K562 (cell line): ENCODE data around the gene FAM124B. TPM values are rescaled to one million over a fixed set of nuclear protein-coding genes. Genes with fewer than 3 reads are reported as not detected.

Experiments used
- ATAC-seq: fragments of 200-7000 bp; cut with Tn5 transposase; 3 replicates; pipeline ENCODE4 v1.9.1; 2020; ENCODE audit warnings: moderate library complexity
- BruUV-seq: library from RNA; stranded (reverse); fragments of 400-500 nt; replicated peaks from 2 replicates; lab custom pipeline; 2021; lab: Mats Ljungman, UMichigan
- CTCF ChIA-PET: fragments of 300-600 bp; formaldehyde crosslinking; extraction: SDS; loops from one replicate; lab custom pipeline; 2021; ENCODE audit warnings: low intra/inter-chr PET ratio; lab: Yijun Ruan, JAX
- POLR2A ChIA-PET: fragments of 300-600, 350-650 bp; sonication (Branson Sonifier 250); formaldehyde crosslinking; extraction: SDS; loops from one replicate; lab custom pipeline; 2021; ENCODE audit warnings: antibody characterized with exemption, inconsistent platforms; lab: Yijun Ruan, JAX
- DNase-seq, 4 experiments: peaks; one replicate each; pipeline versions ENCODE4 v3.0.0 to v3.0.0-alpha.2; 2011 to 2018; ENCODE audit warnings: low spot score in 3 of 4, mixed read lengths in 3 of 4; ENCODE audit errors: extremely low read depth in 1 of 4
- FAIRE-seq: peaks from 2 replicates; lab custom pipeline; 2011; peaks lifted over from hg19 to GRCh38; lab: Jason Lieb, UNC
- H2AFZ ChIP-seq: 2 replicates; pipeline ENCODE4 v1.6.0; 2011; ENCODE audit warnings: low read depth, low read length, control low read depth, inconsistent platforms
- H3K27ac ChIP-seq: fragments of 200-600 bp; 3 replicates; pipeline ENCODE4 v1.8.0; 2011; ENCODE audit warnings: low read depth, mild to moderate bottlenecking, control low read depth, inconsistent platforms, low read length, moderate library complexity, mixed read lengths; ENCODE audit errors: extremely low read depth
- H3K27me3 ChIP-seq, 2 experiments: fragments of 300-600 bp in 1 of 2; 2 replicates in 1 of 2; 3 replicates in 1 of 2; pipeline versions ENCODE4 v1.6.0 to v1.8.0; 2011; ENCODE audit warnings: inconsistent platforms in 2 of 2, low read length in 2 of 2, mild to moderate bottlenecking in 1 of 2, mixed read lengths in 1 of 2, moderate library complexity in 1 of 2; ENCODE audit not compliant: control insufficient read depth in 2 of 2, insufficient read depth in 2 of 2
- H3K36me3 ChIP-seq: fragments of 300-600 bp; 3 replicates; pipeline ENCODE4 v1.8.0; 2011; ENCODE audit warnings: mild to moderate bottlenecking, low read length, inconsistent platforms; ENCODE audit not compliant: control insufficient read depth, insufficient read depth
- H3K4me1 ChIP-seq, 2 experiments: fragments of 200-600 bp in 1 of 2; replicated peaks in 1 of 2; 2 replicates in 1 of 2; 3 replicates in 1 of 2; pipeline versions ENCODE4 v1.5.1 to v1.8.0; 2011; ENCODE audit warnings: inconsistent platforms in 2 of 2, low read length in 2 of 2, mild to moderate bottlenecking in 1 of 2, mixed read lengths in 1 of 2, moderate library complexity in 1 of 2; ENCODE audit not compliant: control insufficient read depth in 2 of 2, insufficient read depth in 2 of 2
- H3K4me2 ChIP-seq: 2 replicates; pipeline ENCODE4 v1.6.1; 2011; ENCODE audit warnings: low read length, control low read depth, inconsistent platforms, mixed read lengths; ENCODE audit not compliant: insufficient read depth
- H3K4me3 ChIP-seq: fragments of 200-600 bp; sonication (generic), shearing (Covaris generic); 2 replicates; pipeline ENCODE4 v1.5.1; 2016; ENCODE audit warnings: control low read depth, inconsistent platforms
- H3K79me2 ChIP-seq: fragments of 200-600 bp; 3 replicates; pipeline ENCODE4 v1.8.0; 2011; ENCODE audit warnings: low read length, inconsistent platforms; ENCODE audit not compliant: control insufficient read depth, insufficient read depth
- H3K9ac ChIP-seq, 2 experiments: 2 replicates each; pipeline versions ENCODE4 v1.6.0 to v1.6.1; 2011; ENCODE audit warnings: low read depth in 2 of 2, low read length in 2 of 2, control low read depth in 1 of 2, inconsistent platforms in 1 of 2, mild to moderate bottlenecking in 1 of 2, mixed read lengths in 1 of 2; ENCODE audit not compliant: insufficient read depth in 1 of 2
- H3K9me1 ChIP-seq: one replicate; pipeline ENCODE4 v1.6.0; 2011; ENCODE audit warnings: inconsistent platforms, mild to moderate bottlenecking, low read length, moderate library complexity; ENCODE audit not compliant: control insufficient read depth, insufficient read depth
- H3K9me3 ChIP-seq: replicated peaks from 2 replicates; pipeline ENCODE4 v1.5.1; 2011; ENCODE audit warnings: low read depth, low read length, inconsistent platforms; ENCODE audit not compliant: control insufficient read depth, insufficient read depth
- H4K20me1 ChIP-seq: replicated peaks from 2 replicates; pipeline ENCODE4 v1.6.1; 2011; ENCODE audit warnings: low read length, inconsistent platforms, mixed read lengths; ENCODE audit not compliant: control insufficient read depth, insufficient read depth
- ADNP ChIP-seq: fragments of 200-800 bp; sonication (Bioruptor generic); IDR thresholded peaks from 2 replicates; pipeline ENCODE4 v1.6.1; 2016; ENCODE audit warnings: missing genetic modification characterization, missing compliant biosample characterization
- FOXJ3 ChIP-seq: sonication (generic); formaldehyde crosslinking; IDR thresholded peaks from 2 replicates; pipeline ENCODE4 v1.4.0; 2020; ENCODE audit warnings: mild to moderate bottlenecking, missing genetic modification reagents
- MNT ChIP-seq, 2 experiments: fragments of 450-650 bp; conservative IDR thresholded peaks; 2 replicates each; pipeline ENCODE4 v1.6.1; 2017; ENCODE audit warnings: mild to moderate bottlenecking in 2 of 2, moderate library complexity in 2 of 2
- NONO ChIP-seq, 2 experiments: fragments of 200-400 bp in 1 of 2; fragments of 450-650 bp in 1 of 2; formaldehyde crosslinking in 1 of 2; IDR thresholded peaks; 2 replicates each; pipeline ENCODE4 v1.6.1; 2017; ENCODE audit warnings: low read depth in 2 of 2, mild to moderate bottlenecking in 2 of 2, moderate library complexity in 2 of 2, low read length in 1 of 2
- RBM25 ChIP-seq: fragments of 200-400 bp; formaldehyde crosslinking; IDR thresholded peaks from 2 replicates; pipeline ENCODE4 v1.6.1; 2018; ENCODE audit warnings: low read length, low read depth, moderate library complexity; ENCODE audit not compliant: severe bottlenecking
- SMAD4 ChIP-seq: fragments of 250-450 bp; sonication (Bioruptor Pico); conservative IDR thresholded peaks from 2 replicates; pipeline ENCODE4 v1.8.0; 2021; ENCODE audit warnings: inconsistent platforms, mild to moderate bottlenecking, moderate library complexity
- SOX6 ChIP-seq: fragments of 450-650 bp; IDR thresholded peaks from 2 replicates; pipeline ENCODE4 v1.6.1; 2014; ENCODE audit warnings: mild to moderate bottlenecking
- TCF7 ChIP-seq: sonication (generic); IDR thresholded peaks from 2 replicates; pipeline ENCODE4 v1.6.1; 2016; ENCODE audit warnings: antibody characterized with exemption, borderline replicate concordance
- TFE3 ChIP-seq: fragments of 450-650 bp; formaldehyde crosslinking; IDR thresholded peaks from 2 replicates; pipeline ENCODE4 v1.4.0; 2020; ENCODE audit warnings: mild to moderate bottlenecking, mixed read lengths
- ZNF143 ChIP-seq: sonication (generic); formaldehyde crosslinking; IDR thresholded peaks from 2 replicates; pipeline ENCODE4 v1.9.0; 2022; ENCODE audit warnings: mild to moderate bottlenecking, missing genetic modification reagents
- ZNF253 ChIP-seq: fragments of 250-450 bp; sonication (Bioruptor Pico); conservative IDR thresholded peaks from 2 replicates; pipeline ENCODE4 v1.6.1; 2021; ENCODE audit warnings: mild to moderate bottlenecking
- ZNF707 ChIP-seq: fragments of 250-450 bp; sonication (Bioruptor Pico); conservative IDR thresholded peaks from 2 replicates; pipeline ENCODE4 v1.8.0; 2022; ENCODE audit warnings: inconsistent platforms, mild to moderate bottlenecking, moderate library complexity
- WGBS: fragments of 100-300 bp; shearing (Covaris generic); methylation state at CpG from one replicate; pipeline ENCODE4 v1.1.6; 2016; ENCODE audit warnings: low coverage, mixed read lengths; ENCODE audit not compliant: insufficient coverage; ENCODE audit errors: missing lambda C conversion rate; 5-methylcytosine and 5-hydroxymethylcytosine counted together
- in situ Hi-C: fragments of 300-500 bp; cut with MboI; formaldehyde crosslinking; loops from 4 replicates; pipeline ENCODE4 v1.15.0; 2018; ENCODE audit warnings: inconsistent platforms, mixed read lengths
- intact Hi-C: fragments of 100-400 bp; cut with micrococcal nuclease; formaldehyde crosslinking; loops from 2 replicates; pipeline ENCODE4 v1.14.2; 2022
- polyA plus RNA-seq, 8 experiments: library from polyadenylated mRNA; depleted of rRNA in 4 of 8; stranded (reverse) in 5 of 8; unstranded in 3 of 8; fragments of >200 nt; fragmentation: Nextera tagmentation in 2 of 8; fragmentation: Illumina TruSeq in 1 of 8; extraction: Ambion mirVana in 2 of 8; extraction: Trizol in 1 of 8; gene quantifications; 2 replicates each; pipeline versions ENCODE4 v1.2.1 to v1.2.3, GENCODE V29; 2011 to 2014; ENCODE audit warnings: inconsistent platforms in 1 of 8, missing spikeins in 1 of 8
- total RNA-seq, 7 experiments: library from RNA; depleted of rRNA in 6 of 7; stranded (reverse); fragments of >200 nt in 6 of 7; fragmentation: Illumina TruSeq in 2 of 7; extraction: Trizol in 2 of 7; gene quantifications; 2 replicates each; pipeline versions ENCODE4 v1.2.1 to v1.2.3, GENCODE V29; 2011 to 2021; ENCODE audit warnings: low replicate concordance in 1 of 7
- TF ChIP-seq, protein P1 (sequence below): fragments of 450-650 bp; IDR thresholded peaks from 2 replicates; pipeline ENCODE4 v1.6.1; 2016; ENCODE audit warnings: borderline replicate concordance

Gene FAM124B
- total and polyA plus RNA-seq, 9 of the 15 experiments (the other 6 are each of a cell fraction or from before 2014, with no cell fraction given): 6.2 to 21.4 (median 9.3) TPM

DNA sequence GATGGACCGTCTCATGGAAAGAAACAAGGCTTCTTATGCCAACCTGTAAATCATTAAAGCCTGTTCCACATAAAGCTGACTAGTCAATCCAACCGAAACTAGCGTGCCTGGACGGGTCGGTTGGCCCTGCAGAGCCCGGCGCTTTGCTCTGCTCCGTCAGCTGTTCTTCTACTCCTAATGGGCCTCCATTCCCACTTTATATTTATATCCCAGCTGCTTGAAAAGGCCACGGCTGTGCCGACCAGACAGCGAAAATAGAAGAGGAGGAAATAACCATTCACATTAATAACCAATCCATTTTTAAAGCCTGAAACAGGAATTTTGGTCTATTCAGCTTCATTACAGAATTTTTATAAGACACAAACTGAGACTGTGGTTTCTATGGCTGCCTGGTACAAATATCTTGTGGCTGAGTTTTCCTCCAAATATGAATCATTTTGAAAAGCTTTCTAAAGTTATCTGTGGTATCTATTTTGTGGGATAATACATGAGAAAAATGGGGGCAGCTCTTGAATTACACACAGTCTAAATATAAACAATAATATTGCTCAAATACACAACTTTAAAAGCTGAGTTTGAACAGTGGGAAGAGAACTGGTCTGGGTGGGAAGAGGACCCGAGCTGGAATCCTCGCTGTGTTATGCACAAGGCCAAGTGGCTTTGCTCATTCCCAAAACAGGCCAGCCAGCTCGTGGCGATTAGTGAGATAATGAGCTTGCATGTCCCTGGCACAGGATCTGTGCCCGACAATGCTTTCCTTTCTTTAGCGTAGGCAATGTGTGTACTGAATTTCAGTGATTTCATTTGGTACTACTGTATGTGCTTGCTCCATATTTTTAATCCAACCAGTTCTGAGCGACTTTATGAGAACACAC lies 10.5 kb upstream of the FAM124B start (continued):
- TF ChIP-seq MNT (conservative IDR thresholded peaks at IDR 0.05) (no peak), ZNF707 (CRISPR knock-in tag) (no peak), SMAD4 (no peak), ZNF143 (CRISPR knock-in tag) (no peak), SOX6 (no peak), TCF7 (no peak), FOXJ3 (CRISPR knock-in tag) (no peak), ZNF253 (CRISPR knock-in tag) (no peak)

DNA sequence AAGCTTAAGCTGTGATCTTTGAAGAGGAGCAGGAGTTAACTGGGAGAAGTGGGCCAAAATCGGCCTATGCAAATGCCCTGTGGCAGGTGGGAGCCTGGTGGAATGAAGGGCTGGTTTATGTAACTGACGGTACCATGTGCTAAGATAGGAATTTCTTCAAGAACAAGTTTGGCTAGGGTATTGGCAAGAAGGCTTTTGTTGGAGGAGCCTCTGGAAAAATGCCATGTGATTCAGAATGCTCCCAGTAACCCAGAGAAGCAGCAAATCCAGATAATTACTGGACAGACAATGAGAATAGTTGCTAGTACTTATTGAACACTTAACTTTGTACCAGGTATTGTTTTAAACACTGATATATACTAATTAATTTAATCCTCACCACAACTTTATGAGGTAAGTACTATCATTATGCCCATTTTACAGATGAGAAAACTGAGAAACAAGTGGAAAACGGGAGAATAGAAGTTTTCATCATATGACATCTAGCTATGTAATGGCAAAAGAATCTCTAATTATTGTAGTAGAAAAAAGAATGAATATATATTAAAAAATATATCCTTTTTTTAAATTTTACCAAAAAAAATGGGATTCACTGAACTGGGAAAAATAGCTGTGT lies 9.1 kb upstream of the FAM124B start:
- TF ChIP-seq TFE3: no peak
- TF ChIP-seq, protein P1, sequence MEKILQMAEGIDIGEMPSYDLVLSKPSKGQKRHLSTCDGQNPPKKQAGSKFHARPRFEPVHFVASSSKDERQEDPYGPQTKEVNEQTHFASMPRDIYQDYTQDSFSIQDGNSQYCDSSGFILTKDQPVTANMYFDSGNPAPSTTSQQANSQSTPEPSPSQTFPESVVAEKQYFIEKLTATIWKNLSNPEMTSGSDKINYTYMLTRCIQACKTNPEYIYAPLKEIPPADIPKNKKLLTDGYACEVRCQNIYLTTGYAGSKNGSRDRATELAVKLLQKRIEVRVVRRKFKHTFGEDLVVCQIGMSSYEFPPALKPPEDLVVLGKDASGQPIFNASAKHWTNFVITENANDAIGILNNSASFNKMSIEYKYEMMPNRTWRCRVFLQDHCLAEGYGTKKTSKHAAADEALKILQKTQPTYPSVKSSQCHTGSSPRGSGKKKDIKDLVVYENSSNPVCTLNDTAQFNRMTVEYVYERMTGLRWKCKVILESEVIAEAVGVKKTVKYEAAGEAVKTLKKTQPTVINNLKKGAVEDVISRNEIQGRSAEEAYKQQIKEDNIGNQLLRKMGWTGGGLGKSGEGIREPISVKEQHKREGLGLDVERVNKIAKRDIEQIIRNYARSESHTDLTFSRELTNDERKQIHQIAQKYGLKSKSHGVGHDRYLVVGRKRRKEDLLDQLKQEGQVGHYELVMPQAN: no peak
- TF ChIP-seq RBM25: peak; percentile 77
- TF ChIP-seq ADNP: peak; percentile 65
- TF ChIP-seq NONO (IDR thresholded peaks at IDR 0.05; ENCODE audit: low read depth in 2 of 2, low read length in 1 of 2): no peak
- Histone ChIP-seq H3K79me2 (no peaks in the 10 kb centered on the region), H3K27me3 (no peaks in the 10 kb centered on the region), H4K20me1 (no peaks in the 10 kb centered on the region), H3K27ac (no peak overlapping the region), H3K9ac (no peak overlapping the region), H3K4me1 (no peaks in the 10 kb centered on the region), H3K4me2 (no peak overlapping the region), H3K9me1 (no peaks in the 10 kb centered on the region), H3K36me3 (no peaks in the 10 kb centered on the region), H3K9me3 (no peaks in the 10 kb centered on the region), H2AFZ (no peak overlapping the region), H3K4me3 (no peak overlapping the region)
- in situ Hi-C loops: no loop called here
- no TSS peak for BruUV-seq
- ChIA-PET POLR2A (no interaction called here), CTCF (no interaction called here)
- no peak for ATAC-seq
- no peak for DNase-seq
- WGBS: 14% methylated on average over 2 of the region's 3 CpGs
- FAIRE-seq: no peak
- intact Hi-C loops: no loop called here
